GM13977 (cell line): Measurements from ENCODE around the gene MPP1.

Experiments used
- DNase-seq: peaks from one replicate; pipeline ENCODE4 v3.0.0; 2012; ENCODE audit warnings: low spot score
- in situ Hi-C: fragments of 300-500 bp; cut with MboI; formaldehyde crosslinking; loops from one replicate; pipeline ENCODE4 v1.12.0; 2022; ENCODE audit warnings: low sequenced_read_pairs, low pct_unique_long_range_greater_than_20kb, mixed read lengths, inconsistent platforms; ENCODE audit not compliant: unreplicated experiment
- TF ChIP-seq, protein P1 (sequence below): IDR thresholded peaks from 2 replicates; pipeline ENCODE4 v1.5.1; 2012; ENCODE audit warnings: mild to moderate bottlenecking, control low read depth; ENCODE audit not compliant: insufficient read depth; ENCODE audit errors: extremely low read depth, missing control alignments

The MPP1 gene

DNA sequence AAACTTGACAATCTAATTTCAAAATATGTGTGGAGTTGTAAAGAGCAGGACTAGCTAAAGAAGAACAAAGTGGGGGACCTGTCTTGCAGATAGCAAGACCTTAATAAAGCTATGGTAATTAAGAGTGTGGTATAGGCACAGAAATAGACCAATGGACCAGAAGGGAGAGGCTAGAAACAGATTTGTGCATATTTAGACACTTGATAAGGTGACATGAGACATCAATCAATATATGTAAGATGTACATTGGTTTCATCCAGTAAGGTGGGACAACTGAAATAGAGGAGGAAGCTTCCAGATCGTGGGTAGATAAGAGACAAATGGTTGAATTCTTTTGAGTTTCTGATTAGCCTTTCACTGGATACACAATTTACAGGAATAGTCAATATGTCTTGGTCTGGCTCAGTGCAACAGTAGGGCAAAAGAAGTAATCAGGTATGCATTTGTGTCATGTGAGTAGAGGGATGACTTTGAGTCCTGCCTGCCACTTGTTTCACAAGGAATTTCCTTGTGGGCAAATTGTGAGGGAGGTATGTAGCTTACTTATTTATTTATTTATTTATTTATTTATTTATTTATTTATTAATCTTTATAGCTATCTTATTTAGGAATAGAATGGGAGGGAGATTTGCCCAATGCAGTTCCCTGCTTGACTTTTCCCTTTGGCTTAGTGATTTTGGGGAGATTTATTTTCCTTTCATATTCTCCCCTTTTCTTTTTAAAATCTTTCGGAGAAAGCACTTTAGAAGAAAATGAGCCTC is 7.2 kb upstream of the MPP1 start:
- in situ Hi-C loops = no loop called here
- DNase-seq = no peak
- TF ChIP-seq, protein P1, sequence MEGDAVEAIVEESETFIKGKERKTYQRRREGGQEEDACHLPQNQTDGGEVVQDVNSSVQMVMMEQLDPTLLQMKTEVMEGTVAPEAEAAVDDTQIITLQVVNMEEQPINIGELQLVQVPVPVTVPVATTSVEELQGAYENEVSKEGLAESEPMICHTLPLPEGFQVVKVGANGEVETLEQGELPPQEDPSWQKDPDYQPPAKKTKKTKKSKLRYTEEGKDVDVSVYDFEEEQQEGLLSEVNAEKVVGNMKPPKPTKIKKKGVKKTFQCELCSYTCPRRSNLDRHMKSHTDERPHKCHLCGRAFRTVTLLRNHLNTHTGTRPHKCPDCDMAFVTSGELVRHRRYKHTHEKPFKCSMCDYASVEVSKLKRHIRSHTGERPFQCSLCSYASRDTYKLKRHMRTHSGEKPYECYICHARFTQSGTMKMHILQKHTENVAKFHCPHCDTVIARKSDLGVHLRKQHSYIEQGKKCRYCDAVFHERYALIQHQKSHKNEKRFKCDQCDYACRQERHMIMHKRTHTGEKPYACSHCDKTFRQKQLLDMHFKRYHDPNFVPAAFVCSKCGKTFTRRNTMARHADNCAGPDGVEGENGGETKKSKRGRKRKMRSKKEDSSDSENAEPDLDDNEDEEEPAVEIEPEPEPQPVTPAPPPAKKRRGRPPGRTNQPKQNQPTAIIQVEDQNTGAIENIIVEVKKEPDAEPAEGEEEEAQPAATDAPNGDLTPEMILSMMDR = no peak

DNA sequence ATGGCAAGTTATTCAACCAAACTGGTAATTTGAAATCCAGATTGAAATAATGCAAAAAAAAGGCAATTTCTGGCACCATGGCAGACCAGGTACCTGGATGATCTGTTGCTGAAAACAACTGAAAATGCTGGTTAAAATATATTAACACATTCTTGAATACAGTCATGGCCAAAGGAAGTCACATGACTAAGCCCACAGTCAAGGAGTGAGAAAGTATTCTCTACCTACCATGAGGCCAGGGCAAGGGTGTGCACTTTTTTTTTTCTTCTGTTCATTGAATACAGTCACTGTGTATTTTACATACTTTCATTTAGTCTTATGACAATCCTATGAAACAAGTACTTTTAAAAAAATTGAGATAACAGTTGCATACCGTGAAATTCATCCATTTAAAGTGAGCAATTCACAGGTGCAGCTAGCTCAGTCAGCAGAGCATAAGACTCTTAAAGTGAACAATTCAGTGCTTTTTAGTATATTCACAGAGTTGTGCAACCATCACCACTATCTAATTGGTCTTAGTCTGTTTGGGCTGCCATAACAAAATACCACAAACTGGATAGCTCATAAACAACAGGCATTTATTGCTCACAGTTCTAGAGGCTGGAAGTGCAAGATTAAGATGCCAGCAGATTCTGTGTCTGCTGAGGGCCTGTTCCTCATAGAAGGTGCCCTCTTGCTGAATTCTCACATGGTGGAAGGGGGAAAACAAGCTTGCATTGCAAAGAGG is 4.8 kb upstream of the MPP1 start:
- TF ChIP-seq, protein P1 = no peak
- in situ Hi-C loops = no loop called here
- DNase-seq = no peak

DNA sequence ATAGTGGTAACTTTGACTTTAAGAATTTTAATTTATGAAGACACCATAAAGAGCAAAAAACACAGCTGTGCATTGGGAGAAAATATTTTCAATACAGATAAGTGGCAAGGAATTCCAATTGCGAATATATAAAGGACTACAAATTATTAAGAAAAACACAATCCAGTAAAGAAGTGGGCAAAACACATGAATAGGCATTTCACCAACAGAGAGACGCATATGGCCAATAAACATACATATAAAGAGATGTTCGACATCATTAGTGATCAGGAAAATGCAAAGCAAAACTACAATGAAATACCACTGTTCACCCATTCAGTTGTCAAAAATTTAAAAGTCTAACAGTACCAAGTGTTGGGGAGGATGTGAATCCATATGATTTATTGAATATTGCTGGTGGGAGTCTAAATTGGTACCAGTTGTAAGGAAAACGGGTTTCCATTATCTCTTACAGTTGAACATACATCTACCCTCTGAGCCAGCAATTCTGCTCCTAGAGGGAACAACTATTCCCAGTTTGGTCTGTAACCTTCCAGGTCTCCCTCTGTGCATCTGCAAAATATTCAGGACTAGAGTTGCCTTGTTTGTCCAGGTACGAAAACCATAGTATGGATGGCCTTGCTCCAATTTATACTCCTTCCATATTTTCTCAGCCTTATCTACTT is 1.7 kb upstream of the MPP1 start:
- in situ Hi-C loops = no loop called here
- no peak for DNase-seq
- TF ChIP-seq, protein P1 = no peak

DNA sequence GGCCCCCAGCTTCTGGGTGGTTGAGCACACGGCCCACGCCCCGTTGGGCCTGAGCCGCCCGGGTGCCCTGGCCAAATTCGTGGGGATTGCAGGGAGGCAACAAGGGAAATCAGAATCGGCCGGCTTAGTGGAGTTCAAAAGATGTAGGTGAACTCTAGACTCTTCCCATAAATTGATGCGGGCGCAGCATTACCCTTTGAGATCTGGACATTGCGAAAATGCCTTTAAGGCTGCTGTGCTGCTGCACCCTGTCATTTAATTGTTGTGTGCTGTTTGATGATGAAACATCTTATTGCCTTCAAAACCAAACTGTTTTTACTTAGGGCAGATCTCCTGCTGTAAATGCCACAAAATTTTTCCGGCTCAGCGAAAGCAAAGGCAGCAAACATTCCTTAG is 409 bp upstream of the MPP1 start:
- in situ Hi-C loops = no loop called here
- TF ChIP-seq, protein P1 = no peak

DNA sequence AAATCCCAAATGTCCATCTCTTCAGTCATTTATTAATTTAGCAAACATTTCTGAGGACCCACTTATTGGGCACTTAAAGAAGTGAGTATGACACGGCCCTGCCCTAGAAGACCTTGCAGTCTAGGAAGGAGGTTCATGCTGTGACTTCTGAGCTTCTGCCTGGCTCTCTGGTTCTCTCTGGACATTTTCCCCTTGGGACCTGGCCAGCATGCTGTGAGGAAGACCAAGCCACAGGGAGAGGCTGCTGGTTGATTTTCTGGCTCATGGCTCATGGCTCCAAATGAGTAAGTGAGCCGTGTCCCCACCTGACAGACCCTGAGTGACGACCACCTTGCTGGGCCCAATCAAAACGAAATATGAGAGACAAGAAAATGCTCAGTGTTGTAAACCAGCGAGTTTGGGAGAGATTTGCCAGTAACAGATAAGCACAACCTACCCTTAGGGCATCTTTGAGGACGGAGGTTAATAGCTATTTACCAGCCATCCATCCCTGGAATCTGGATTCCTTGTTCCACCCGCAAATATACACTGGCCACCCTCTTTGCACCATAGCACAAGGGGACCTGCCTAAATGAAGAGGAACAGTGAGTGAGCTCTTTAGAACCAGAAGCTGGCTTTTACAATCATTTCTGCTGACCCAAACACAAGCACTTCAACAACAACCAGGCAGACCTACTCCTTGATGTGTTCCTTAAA is 876 bp downstream of the MPP1 start:
- DNase-seq = no peak
- in situ Hi-C loops = no loop called here
- TF ChIP-seq, protein P1 = no peak

More for the DNA sequence above, 409 bp upstream of the MPP1 start:
- no peak for DNase-seq

DNA sequence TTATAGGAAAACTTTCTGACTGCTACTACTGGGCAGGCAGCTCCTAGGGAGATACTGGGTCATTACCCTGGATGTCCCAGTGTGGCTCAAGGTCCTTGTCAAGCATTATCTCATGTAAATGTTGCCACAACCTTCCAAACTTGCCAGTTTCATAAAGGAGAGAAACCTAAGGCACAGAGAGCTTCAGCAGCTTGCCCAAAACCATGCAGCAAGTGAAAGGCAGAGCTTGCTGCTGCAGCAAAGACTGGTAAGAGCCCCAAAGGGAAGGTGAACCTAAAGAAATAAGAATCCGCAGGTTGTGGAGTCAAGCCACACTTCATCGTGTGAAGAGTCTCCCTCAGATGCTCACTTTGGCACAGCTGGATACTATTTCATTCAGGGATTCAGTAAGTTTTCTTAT is 2.3 kb downstream of the MPP1 start:
- TF ChIP-seq, protein P1 = no peak
- no peak for DNase-seq
- in situ Hi-C loops = no loop called here
